ENCODE results near the gene CPNE4.

CPNE4 gene

DNA sequence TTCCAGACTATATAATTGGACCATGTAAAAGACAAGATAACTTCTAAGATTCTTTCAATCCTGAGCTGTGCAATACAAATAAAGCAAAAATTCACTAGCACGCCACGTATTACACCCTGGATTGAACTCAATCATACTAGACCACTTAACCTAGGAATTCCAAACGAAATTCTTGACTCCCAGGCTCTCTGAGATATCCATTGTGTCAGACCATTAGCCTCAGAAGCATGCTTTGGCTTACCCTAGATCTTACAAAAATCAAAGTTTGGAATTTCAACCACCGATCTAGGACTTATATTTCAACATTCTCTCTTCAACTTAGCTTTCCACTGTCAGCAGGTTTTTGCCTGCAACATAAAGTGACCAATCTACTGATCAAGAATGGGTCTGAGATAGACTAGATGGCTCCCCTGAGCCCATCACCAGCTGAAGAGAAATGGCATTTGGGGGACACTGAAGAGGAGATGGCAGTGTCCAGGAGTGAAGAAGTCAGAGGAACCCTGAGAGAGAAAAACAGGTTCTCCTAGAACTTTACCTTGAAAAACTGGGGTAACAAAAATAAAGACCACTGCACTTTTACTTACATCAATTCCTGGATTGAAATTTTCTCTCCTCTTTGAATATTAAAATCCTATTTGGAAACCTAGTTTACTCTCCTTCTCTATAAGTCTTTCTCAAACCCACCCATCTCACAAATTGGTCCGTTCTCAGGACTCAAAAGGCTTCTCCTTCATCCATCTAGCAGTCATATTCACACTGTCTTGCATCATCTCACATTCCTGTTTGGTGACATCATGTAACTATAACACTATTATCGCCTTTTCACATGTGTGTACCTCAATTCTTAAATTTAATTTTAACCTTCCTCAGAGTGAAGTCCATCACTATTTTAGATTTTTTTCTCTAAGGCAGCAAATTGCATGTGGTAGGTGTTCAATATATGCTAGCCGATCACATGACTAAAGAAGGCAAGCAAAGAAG lies 18.5 kb downstream of the CPNE4 start:
- no peaks in the 10 kb centered on the region for H3F3A ChIP-seq (ENCODE audit: low read depth)
- TF ChIP-seq, protein P1, sequence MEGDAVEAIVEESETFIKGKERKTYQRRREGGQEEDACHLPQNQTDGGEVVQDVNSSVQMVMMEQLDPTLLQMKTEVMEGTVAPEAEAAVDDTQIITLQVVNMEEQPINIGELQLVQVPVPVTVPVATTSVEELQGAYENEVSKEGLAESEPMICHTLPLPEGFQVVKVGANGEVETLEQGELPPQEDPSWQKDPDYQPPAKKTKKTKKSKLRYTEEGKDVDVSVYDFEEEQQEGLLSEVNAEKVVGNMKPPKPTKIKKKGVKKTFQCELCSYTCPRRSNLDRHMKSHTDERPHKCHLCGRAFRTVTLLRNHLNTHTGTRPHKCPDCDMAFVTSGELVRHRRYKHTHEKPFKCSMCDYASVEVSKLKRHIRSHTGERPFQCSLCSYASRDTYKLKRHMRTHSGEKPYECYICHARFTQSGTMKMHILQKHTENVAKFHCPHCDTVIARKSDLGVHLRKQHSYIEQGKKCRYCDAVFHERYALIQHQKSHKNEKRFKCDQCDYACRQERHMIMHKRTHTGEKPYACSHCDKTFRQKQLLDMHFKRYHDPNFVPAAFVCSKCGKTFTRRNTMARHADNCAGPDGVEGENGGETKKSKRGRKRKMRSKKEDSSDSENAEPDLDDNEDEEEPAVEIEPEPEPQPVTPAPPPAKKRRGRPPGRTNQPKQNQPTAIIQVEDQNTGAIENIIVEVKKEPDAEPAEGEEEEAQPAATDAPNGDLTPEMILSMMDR (conservative IDR thresholded peaks at IDR 0.05; ENCODE audit: low read length) = no peak
- no peak for TF ChIP-seq EZH2phosphoT487 (IDR thresholded peaks at IDR 0.05; ENCODE audit: borderline replicate concordance)
- no peaks in the 10 kb centered on the region for H3K9me3 ChIP-seq (ENCODE audit: insufficient read depth, low read depth, low read length)
- no peak overlapping the region for H2AFZ ChIP-seq (ENCODE audit: low read length)
- no peak overlapping the region for H3K4me2 ChIP-seq (ENCODE audit: low read depth, low read length, poor library complexity, severe bottlenecking)
- no peaks in the 10 kb centered on the region for H3K4me1 ChIP-seq (ENCODE audit: insufficient read depth, low read length, poor library complexity, severe bottlenecking)
- no peak overlapping the region for H3K4me3 ChIP-seq (ENCODE audit: low read length, poor library complexity, severe bottlenecking)
- H3K27me3 ChIP-seq (ENCODE audit: insufficient read depth, low read length, poor library complexity, severe bottlenecking) = no peaks in the 10 kb centered on the region
- H3K9ac ChIP-seq (ENCODE audit: low read depth, low read length, poor library complexity, severe bottlenecking) = no peak overlapping the region
- no peaks in the 10 kb centered on the region for H3K9me2 ChIP-seq (replicated peaks; ENCODE audit: low read depth, low read length)
- H4K20me1 ChIP-seq (ENCODE audit: insufficient read depth, low read length, poor library complexity, severe bottlenecking) = no peaks in the 10 kb centered on the region
- H3K79me2 ChIP-seq (ENCODE audit: insufficient read depth, low read length) = no peaks in the 10 kb centered on the region
- H3K36me3 ChIP-seq (ENCODE audit: insufficient read depth, low read length) = no peaks in the 10 kb centered on the region

DNA sequence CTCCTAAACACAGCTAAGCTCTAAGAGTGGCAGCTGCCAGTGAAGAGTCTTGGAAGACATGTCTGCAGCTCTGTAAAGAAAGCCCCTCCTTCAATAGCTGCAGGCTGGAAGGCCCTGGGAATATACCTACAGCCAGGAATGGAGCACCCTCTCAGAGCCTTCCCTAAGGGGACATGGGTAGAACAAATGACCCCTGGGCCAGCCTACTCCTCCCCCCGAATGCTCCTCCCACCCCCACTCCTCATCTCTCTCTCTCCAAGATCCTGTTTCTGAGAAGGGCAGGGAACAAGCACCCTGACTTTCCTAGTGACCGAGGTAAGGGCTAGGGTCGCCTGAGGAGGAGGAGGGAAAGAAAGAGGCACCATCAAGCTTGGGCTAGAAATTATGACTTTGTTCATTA lies 20.7 kb downstream of the CPNE4 start:
- no peaks in the 10 kb centered on the region for H3K4me1 ChIP-seq (ENCODE audit: insufficient read depth, low read length, poor library complexity, severe bottlenecking)
- H2AFZ ChIP-seq (ENCODE audit: low read length) = no peak overlapping the region
- H3K4me2 ChIP-seq (ENCODE audit: low read depth, low read length, poor library complexity, severe bottlenecking) = no peak overlapping the region
- H4K20me1 ChIP-seq (ENCODE audit: insufficient read depth, low read length, poor library complexity, severe bottlenecking) = no peaks in the 10 kb centered on the region
- no peaks in the 10 kb centered on the region for H3K36me3 ChIP-seq (ENCODE audit: insufficient read depth, low read length)
- H3K79me2 ChIP-seq (ENCODE audit: insufficient read depth, low read length) = no peaks in the 10 kb centered on the region
- no peaks in the 10 kb centered on the region for H3K9me2 ChIP-seq (replicated peaks; ENCODE audit: low read depth, low read length)
- no peaks in the 10 kb centered on the region for H3K27me3 ChIP-seq (ENCODE audit: insufficient read depth, low read length, poor library complexity, severe bottlenecking)
- H3K9me3 ChIP-seq (ENCODE audit: insufficient read depth, low read depth, low read length) = no peaks in the 10 kb centered on the region
- no peak for TF ChIP-seq EZH2phosphoT487 (IDR thresholded peaks at IDR 0.05; ENCODE audit: borderline replicate concordance)
- TF ChIP-seq, protein P1 (conservative IDR thresholded peaks at IDR 0.05; ENCODE audit: low read length) = no peak
- H3K9ac ChIP-seq (ENCODE audit: low read depth, low read length, poor library complexity, severe bottlenecking) = no peak overlapping the region
- H3F3A ChIP-seq (ENCODE audit: low read depth) = no peaks in the 10 kb centered on the region
- no peak overlapping the region for H3K4me3 ChIP-seq (ENCODE audit: low read length, poor library complexity, severe bottlenecking)

DNA sequence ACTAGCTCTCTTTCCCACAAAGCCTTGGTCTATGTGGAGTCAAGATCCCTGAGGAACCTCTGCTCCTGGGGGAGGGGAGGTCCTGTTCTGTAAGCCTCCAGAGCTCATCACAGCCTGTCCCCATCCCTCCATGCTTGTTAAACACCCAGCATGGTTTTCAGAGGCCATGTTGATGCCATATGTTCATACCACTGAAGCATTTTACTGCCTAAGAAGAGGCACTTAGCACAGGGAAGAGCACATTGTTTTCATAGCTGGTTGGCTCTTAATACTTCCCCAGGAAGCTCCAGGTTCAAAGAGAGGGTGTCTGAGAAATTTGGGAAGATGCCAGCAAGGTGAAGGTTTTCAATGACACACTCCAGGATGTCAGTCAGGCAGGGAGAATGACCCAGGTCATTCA lies 25.6 kb downstream of the CPNE4 start:
- H3K4me1 ChIP-seq (ENCODE audit: insufficient read depth, low read length, poor library complexity, severe bottlenecking) = no peaks in the 10 kb centered on the region
- no peak overlapping the region for H3K4me2 ChIP-seq (ENCODE audit: low read depth, low read length, poor library complexity, severe bottlenecking)
- no peak overlapping the region for H3K4me3 ChIP-seq (ENCODE audit: low read length, poor library complexity, severe bottlenecking)
- TF ChIP-seq, protein P1 (conservative IDR thresholded peaks at IDR 0.05; ENCODE audit: low read length) = no peak
- no peak for TF ChIP-seq EZH2phosphoT487 (IDR thresholded peaks at IDR 0.05; ENCODE audit: borderline replicate concordance)
- H3K36me3 ChIP-seq (ENCODE audit: insufficient read depth, low read length) = no peaks in the 10 kb centered on the region
- H3K79me2 ChIP-seq (ENCODE audit: insufficient read depth, low read length) = no peaks in the 10 kb centered on the region
- H3K9me2 ChIP-seq (replicated peaks; ENCODE audit: low read depth, low read length) = no peaks in the 10 kb centered on the region
- H2AFZ ChIP-seq (ENCODE audit: low read length) = no peak overlapping the region
- no peaks in the 10 kb centered on the region for H3F3A ChIP-seq (ENCODE audit: low read depth)
- no peaks in the 10 kb centered on the region for H4K20me1 ChIP-seq (ENCODE audit: insufficient read depth, low read length, poor library complexity, severe bottlenecking)
- H3K27me3 ChIP-seq (ENCODE audit: insufficient read depth, low read length, poor library complexity, severe bottlenecking) = no peaks in the 10 kb centered on the region
- no peaks in the 10 kb centered on the region for H3K9me3 ChIP-seq (ENCODE audit: insufficient read depth, low read depth, low read length)
- H3K9ac ChIP-seq (ENCODE audit: low read depth, low read length, poor library complexity, severe bottlenecking) = no peak overlapping the region
